SK-N-SH (cell line): ENCODE measurements around the gene OR5AR1. TPM values are rescaled to one million over a fixed set of nuclear protein-coding genes. Genes with fewer than 3 reads are reported as not detected.

Experiments
- CTCF ChIA-PET: fragments of 300-600, 350-600 bp; formaldehyde crosslinking; extraction: SDS; loops from one replicate; lab custom pipeline; 2021; lab: Yijun Ruan, JAX
- POLR2A ChIA-PET: fragments of 350-600 bp; sonication (Branson Sonifier 250); formaldehyde crosslinking; extraction: SDS; loops from one replicate; lab custom pipeline; 2020; ENCODE audit warnings: antibody characterized with exemption, inconsistent platforms; lab: Yijun Ruan, JAX
- DNase-seq: peaks from one replicate; pipeline ENCODE4 v3.0.0; 2012
- H2AFZ ChIP-seq: fragments of 200-600 bp; sonication (generic); 2 replicates; pipeline ENCODE4 v1.8.1; 2016; ENCODE audit warnings: antibody characterized with exemption, mild to moderate bottlenecking, low read depth
- H3F3A ChIP-seq: fragments of 200-600 bp; sonication (generic); replicated peaks from 2 replicates; pipeline ENCODE3; 2016; ENCODE audit warnings: antibody characterized with exemption, mild to moderate bottlenecking; ENCODE audit not compliant: insufficient read depth
- H3K27ac ChIP-seq, 2 experiments: fragments of 200-500 bp in 1 of 2; fragments of 200-600 bp in 1 of 2; sonication (Bioruptor generic) in 1 of 2; sonication (generic), shearing (Covaris generic) in 1 of 2; 2 replicates each; pipeline versions ENCODE4 v1.5.1 to v1.6.1; 2014 to 2016; ENCODE audit warnings: low read depth in 2 of 2, inconsistent platforms in 1 of 2, low read length in 1 of 2, mild to moderate bottlenecking in 1 of 2, mixed read lengths in 1 of 2
- H3K27me3 ChIP-seq: fragments of 200-600 bp; sonication (generic), shearing (Covaris generic); 2 replicates; pipeline ENCODE4 v1.6.1; 2016; ENCODE audit warnings: mixed run types; ENCODE audit not compliant: insufficient read depth
- H3K36me3 ChIP-seq, 2 experiments: fragments of 200-500 bp in 1 of 2; fragments of 200-600 bp in 1 of 2; sonication (Bioruptor generic) in 1 of 2; sonication (generic) in 1 of 2; replicated peaks in 1 of 2; 2 replicates each; pipeline versions ENCODE3 to v1.5.1; 2014 to 2016; ENCODE audit warnings: low read length in 1 of 2, mild to moderate bottlenecking in 1 of 2; ENCODE audit not compliant: insufficient read depth in 2 of 2, control insufficient read depth in 1 of 2
- H3K4me1 ChIP-seq, 2 experiments: fragments of 200-500 bp in 1 of 2; fragments of 200-600 bp in 1 of 2; sonication (Bioruptor generic) in 1 of 2; sonication (generic), shearing (Covaris generic) in 1 of 2; 2 replicates each; pipeline versions ENCODE4 v1.5.1 to v1.6.1; 2014 to 2016; ENCODE audit warnings: low read depth in 1 of 2, low read length in 1 of 2, mixed run types in 1 of 2; ENCODE audit not compliant: insufficient read depth in 2 of 2, control insufficient read depth in 1 of 2
- H3K4me2 ChIP-seq: fragments of 200-600 bp; sonication (generic), shearing (Covaris generic); 2 replicates; pipeline ENCODE4 v1.6.1; 2017; ENCODE audit warnings: mixed run types
- H3K4me3 ChIP-seq, 2 experiments: fragments of 200-500 bp in 1 of 2; fragments of 200-600 bp in 1 of 2; sonication (Bioruptor generic) in 1 of 2; sonication (generic), shearing (Covaris generic) in 1 of 2; 2 replicates each; pipeline versions ENCODE4 v1.5.1 to v1.8.1; 2014 to 2016; ENCODE audit warnings: low read depth in 2 of 2, inconsistent platforms in 1 of 2, low read length in 1 of 2, mild to moderate bottlenecking in 1 of 2, mixed read lengths in 1 of 2, moderate library complexity in 1 of 2
- H3K79me2 ChIP-seq: fragments of 200-600 bp; sonication (generic); 2 replicates; pipeline ENCODE4 v1.8.1; 2017; ENCODE audit warnings: mild to moderate bottlenecking; ENCODE audit not compliant: insufficient read depth
- H3K9ac ChIP-seq: fragments of 200-600 bp; sonication (generic); 2 replicates; pipeline ENCODE4 v1.6.1; 2017; ENCODE audit warnings: mixed run types
- H3K9me2 ChIP-seq: fragments of 200-600 bp; sonication (generic); 2 replicates; pipeline ENCODE4 v1.6.1; 2017; ENCODE audit warnings: mixed run types
- H3K9me3 ChIP-seq: fragments of 200-600 bp; sonication (generic); 2 replicates; pipeline ENCODE4 v1.6.1; 2017; ENCODE audit warnings: mixed run types, mild to moderate bottlenecking, moderate library complexity
- H4K20me1 ChIP-seq: fragments of 200-600 bp; sonication (generic); 2 replicates; pipeline ENCODE4 v1.6.1; 2017; ENCODE audit warnings: mild to moderate bottlenecking, mixed run types; ENCODE audit not compliant: insufficient read depth
- FOXJ3 ChIP-seq: sonication (generic); formaldehyde crosslinking; IDR thresholded peaks from 2 replicates; pipeline ENCODE4 v1.5.1; 2020; ENCODE audit warnings: mild to moderate bottlenecking, missing genetic modification reagents
- GABPA ChIP-seq: IDR thresholded peaks from 2 replicates; pipeline ENCODE4 v1.4.0; 2012; ENCODE audit warnings: low read depth, mild to moderate bottlenecking
- GATA2 ChIP-seq: sonication (generic); formaldehyde crosslinking; IDR thresholded peaks from 2 replicates; pipeline ENCODE4 v1.5.0; 2020; ENCODE audit warnings: mild to moderate bottlenecking, missing genetic modification reagents
- JUND ChIP-seq: IDR thresholded peaks from 2 replicates; pipeline ENCODE4 v1.4.0; 2012
- MEF2A ChIP-seq: IDR thresholded peaks from 2 replicates; pipeline ENCODE4 v1.4.0; 2012; ENCODE audit warnings: low read depth, borderline replicate concordance
- MXI1 ChIP-seq: IDR thresholded peaks from 2 replicates; pipeline ENCODE4 v1.6.1; 2012; ENCODE audit warnings: mild to moderate bottlenecking, low read depth, low read length, improper control_type of control experiment
- NFIC ChIP-seq: IDR thresholded peaks from 2 replicates; pipeline ENCODE4 v1.4.0; 2012; ENCODE audit warnings: borderline replicate concordance
- NRF1 ChIP-seq: IDR thresholded peaks from 2 replicates; pipeline ENCODE4 v1.6.1; 2012; ENCODE audit warnings: low read depth, mild to moderate bottlenecking, low read length
- POLR2AphosphoS5 ChIP-seq: IDR thresholded peaks from 2 replicates; pipeline ENCODE4 v1.6.1; 2012; ENCODE audit warnings: low read depth, low read length
- RCOR1 ChIP-seq: fragments of 150-350 bp; IDR thresholded peaks from 2 replicates; pipeline ENCODE4 v1.6.1; 2017; ENCODE audit warnings: antibody characterized with exemption, low read length
- RXRA ChIP-seq: IDR thresholded peaks from 2 replicates; pipeline ENCODE4 v1.4.0; 2012; ENCODE audit warnings: low read depth, mild to moderate bottlenecking, borderline replicate concordance
- SIN3A ChIP-seq: IDR thresholded peaks from 2 replicates; pipeline ENCODE4 v1.6.1; 2012; ENCODE audit warnings: low read depth, mild to moderate bottlenecking, low read length, moderate library complexity, borderline replicate concordance
- USF1 ChIP-seq: IDR thresholded peaks from 2 replicates; pipeline ENCODE4 v1.4.0; 2012; ENCODE audit warnings: low read depth, borderline replicate concordance
- USF2 ChIP-seq: fragments of 150-350 bp; IDR thresholded peaks from 2 replicates; pipeline ENCODE4 v1.6.1; 2017; ENCODE audit warnings: antibody characterized with exemption, low read length, low read depth, borderline replicate concordance
- YY1 ChIP-seq: IDR thresholded peaks from 2 replicates; pipeline ENCODE4 v1.4.0; 2012; ENCODE audit warnings: low read depth, mild to moderate bottlenecking
- WGBS: methylation state at CpG from one replicate; pipeline ENCODE4 v1.1.6; 2017; ENCODE audit warnings: low lambda C conversion rate; 5-methylcytosine and 5-hydroxymethylcytosine counted together
- polyA plus RNA-seq, 3 experiments: library from polyadenylated mRNA; depleted of rRNA; stranded (reverse); fragments of >200 nt; gene quantifications; 2 replicates each; pipeline ENCODE4 v1.2.3, GENCODE V29; 2012
- TF ChIP-seq, protein P1 (sequence below): fragments of 200-600 bp; sonication (generic); IDR thresholded peaks from 2 replicates; pipeline ENCODE4 v1.6.1; 2017; ENCODE audit warnings: antibody characterized with exemption, mild to moderate bottlenecking, moderate library complexity
- TF ChIP-seq, protein P2 (sequence below): IDR thresholded peaks from 2 replicates; pipeline ENCODE4 v1.4.0; 2012; ENCODE audit warnings: low read depth, borderline replicate concordance
- TF ChIP-seq, protein P3 (sequence below): fragments of 150-350 bp; IDR thresholded peaks from 2 replicates; pipeline ENCODE4 v1.6.1; 2016; ENCODE audit warnings: mild to moderate bottlenecking, low read depth, low read length

The OR5AR1 gene
- polyA plus RNA-seq, 1 of the 3 experiments (the other 2 are of a cell fraction): not detected

DNA sequence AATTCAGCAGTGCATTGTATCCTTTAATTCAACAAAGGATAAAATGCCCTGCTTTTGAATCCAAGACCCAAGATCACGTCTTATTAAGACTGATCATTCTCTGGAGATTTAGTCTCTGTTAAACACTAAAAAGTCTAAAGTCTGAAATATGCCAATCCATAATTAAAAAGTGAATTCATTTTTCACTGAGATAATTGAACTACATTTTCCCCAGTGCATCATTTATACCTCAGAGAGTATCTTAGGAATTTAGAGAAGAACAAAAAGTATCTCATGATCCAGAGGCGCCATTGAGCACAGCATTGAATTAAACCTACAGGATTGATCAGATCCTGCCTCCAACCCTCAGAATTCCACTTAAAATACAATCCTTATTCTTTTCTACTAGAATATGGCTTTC lies 26.6 kb upstream of the OR5AR1 start:
- Histone ChIP-seq H3K36me3 (no peaks in the 10 kb centered on the region), H3F3A (no peaks in the 10 kb centered on the region), H3K4me2 (no peak overlapping the region), H3K4me1 (no peaks in the 10 kb centered on the region), H3K27ac (no peak overlapping the region), H4K20me1 (no peaks in the 10 kb centered on the region), H3K79me2 (no peaks in the 10 kb centered on the region), H3K27me3 (no peaks in the 10 kb centered on the region), H3K4me3 (no peak overlapping the region), H3K9me3 (no peaks in the 10 kb centered on the region), H3K9me2 (no peaks in the 10 kb centered on the region), H3K9ac (no peak overlapping the region), H2AFZ (no peak overlapping the region)
- no peak for DNase-seq
- ChIA-PET CTCF (no interaction called here), POLR2A (no interaction called here)
- TF ChIP-seq, protein P1, sequence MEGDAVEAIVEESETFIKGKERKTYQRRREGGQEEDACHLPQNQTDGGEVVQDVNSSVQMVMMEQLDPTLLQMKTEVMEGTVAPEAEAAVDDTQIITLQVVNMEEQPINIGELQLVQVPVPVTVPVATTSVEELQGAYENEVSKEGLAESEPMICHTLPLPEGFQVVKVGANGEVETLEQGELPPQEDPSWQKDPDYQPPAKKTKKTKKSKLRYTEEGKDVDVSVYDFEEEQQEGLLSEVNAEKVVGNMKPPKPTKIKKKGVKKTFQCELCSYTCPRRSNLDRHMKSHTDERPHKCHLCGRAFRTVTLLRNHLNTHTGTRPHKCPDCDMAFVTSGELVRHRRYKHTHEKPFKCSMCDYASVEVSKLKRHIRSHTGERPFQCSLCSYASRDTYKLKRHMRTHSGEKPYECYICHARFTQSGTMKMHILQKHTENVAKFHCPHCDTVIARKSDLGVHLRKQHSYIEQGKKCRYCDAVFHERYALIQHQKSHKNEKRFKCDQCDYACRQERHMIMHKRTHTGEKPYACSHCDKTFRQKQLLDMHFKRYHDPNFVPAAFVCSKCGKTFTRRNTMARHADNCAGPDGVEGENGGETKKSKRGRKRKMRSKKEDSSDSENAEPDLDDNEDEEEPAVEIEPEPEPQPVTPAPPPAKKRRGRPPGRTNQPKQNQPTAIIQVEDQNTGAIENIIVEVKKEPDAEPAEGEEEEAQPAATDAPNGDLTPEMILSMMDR: no peak
- TF ChIP-seq, protein P2, sequence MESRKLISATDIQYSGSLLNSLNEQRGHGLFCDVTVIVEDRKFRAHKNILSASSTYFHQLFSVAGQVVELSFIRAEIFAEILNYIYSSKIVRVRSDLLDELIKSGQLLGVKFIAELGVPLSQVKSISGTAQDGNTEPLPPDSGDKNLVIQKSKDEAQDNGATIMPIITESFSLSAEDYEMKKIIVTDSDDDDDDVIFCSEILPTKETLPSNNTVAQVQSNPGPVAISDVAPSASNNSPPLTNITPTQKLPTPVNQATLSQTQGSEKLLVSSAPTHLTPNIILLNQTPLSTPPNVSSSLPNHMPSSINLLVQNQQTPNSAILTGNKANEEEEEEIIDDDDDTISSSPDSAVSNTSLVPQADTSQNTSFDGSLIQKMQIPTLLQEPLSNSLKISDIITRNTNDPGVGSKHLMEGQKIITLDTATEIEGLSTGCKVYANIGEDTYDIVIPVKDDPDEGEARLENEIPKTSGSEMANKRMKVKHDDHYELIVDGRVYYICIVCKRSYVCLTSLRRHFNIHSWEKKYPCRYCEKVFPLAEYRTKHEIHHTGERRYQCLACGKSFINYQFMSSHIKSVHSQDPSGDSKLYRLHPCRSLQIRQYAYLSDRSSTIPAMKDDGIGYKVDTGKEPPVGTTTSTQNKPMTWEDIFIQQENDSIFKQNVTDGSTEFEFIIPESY: no peak
- no peak for TF ChIP-seq SIN3A
- no peak for TF ChIP-seq MEF2A
- no peak for TF ChIP-seq RXRA
- TF ChIP-seq JUND: no peak
- no peak for TF ChIP-seq USF2
- TF ChIP-seq NRF1: no peak
- no peak for TF ChIP-seq YY1
- TF ChIP-seq RCOR1: no peak
- TF ChIP-seq GATA2 (CRISPR knock-in tag): no peak
- 4% methylated on average over 2 of the region's 2 CpGs for WGBS

GRCh38 chr11:56637500-56637899 lies 26.0 kb upstream of the OR5AR1 start:
- H3K4me2 ChIP-seq: no peak overlapping the region
- no peak overlapping the region for H3K9ac ChIP-seq
- no peaks in the 10 kb centered on the region for H4K20me1 ChIP-seq
- H3K4me3 ChIP-seq: no peak overlapping the region
- H3K27ac ChIP-seq: no peak overlapping the region
- H3K9me3 ChIP-seq: no peaks in the 10 kb centered on the region
- H3F3A ChIP-seq: no peaks in the 10 kb centered on the region
- H3K36me3 ChIP-seq: no peaks in the 10 kb centered on the region
- CTCF ChIA-PET: no interaction called here
- no peaks in the 10 kb centered on the region for H3K27me3 ChIP-seq
- H3K4me1 ChIP-seq: no peaks in the 10 kb centered on the region
- no peak for DNase-seq
- H2AFZ ChIP-seq: no peak overlapping the region
- WGBS: 3% methylated on average over 3 of the region's 3 CpGs
- no peaks in the 10 kb centered on the region for H3K79me2 ChIP-seq
- no peaks in the 10 kb centered on the region for H3K9me2 ChIP-seq
- POLR2A ChIA-PET: no interaction called here
- no peak for TF ChIP-seq USF1
- no peak for TF ChIP-seq MEF2A
- TF ChIP-seq NFIC: no peak
- TF ChIP-seq, protein P3, sequence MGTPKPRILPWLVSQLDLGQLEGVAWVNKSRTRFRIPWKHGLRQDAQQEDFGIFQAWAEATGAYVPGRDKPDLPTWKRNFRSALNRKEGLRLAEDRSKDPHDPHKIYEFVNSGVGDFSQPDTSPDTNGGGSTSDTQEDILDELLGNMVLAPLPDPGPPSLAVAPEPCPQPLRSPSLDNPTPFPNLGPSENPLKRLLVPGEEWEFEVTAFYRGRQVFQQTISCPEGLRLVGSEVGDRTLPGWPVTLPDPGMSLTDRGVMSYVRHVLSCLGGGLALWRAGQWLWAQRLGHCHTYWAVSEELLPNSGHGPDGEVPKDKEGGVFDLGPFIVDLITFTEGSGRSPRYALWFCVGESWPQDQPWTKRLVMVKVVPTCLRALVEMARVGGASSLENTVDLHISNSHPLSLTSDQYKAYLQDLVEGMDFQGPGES: no peak
- no peak for TF ChIP-seq GABPA
- no peak for TF ChIP-seq FOXJ3 (CRISPR knock-in tag)
- no peak for TF ChIP-seq RCOR1
- no peak for TF ChIP-seq POLR2AphosphoS5
- no peak for TF ChIP-seq GATA2 (CRISPR knock-in tag)
- TF ChIP-seq SIN3A: no peak
- TF ChIP-seq YY1: no peak
- TF ChIP-seq, protein P2: no peak
- TF ChIP-seq MXI1: no peak
